GM19043 (cell line): ENCODE data around the gene SYNPO2L.
"Not testable (repeated sequence)": the region's sequence is repeated elsewhere in the genome, so short reads cannot be mapped to it uniquely, and the experiment has no call there.

Experiments used
- ATAC-seq: cut with Tn5 transposase; IDR thresholded peaks from one replicate; pipeline ENCODE4 v1.9.1; 2021; ENCODE audit warnings: low read depth; ENCODE audit not compliant: unreplicated experiment

Gene SYNPO2L, protein sequence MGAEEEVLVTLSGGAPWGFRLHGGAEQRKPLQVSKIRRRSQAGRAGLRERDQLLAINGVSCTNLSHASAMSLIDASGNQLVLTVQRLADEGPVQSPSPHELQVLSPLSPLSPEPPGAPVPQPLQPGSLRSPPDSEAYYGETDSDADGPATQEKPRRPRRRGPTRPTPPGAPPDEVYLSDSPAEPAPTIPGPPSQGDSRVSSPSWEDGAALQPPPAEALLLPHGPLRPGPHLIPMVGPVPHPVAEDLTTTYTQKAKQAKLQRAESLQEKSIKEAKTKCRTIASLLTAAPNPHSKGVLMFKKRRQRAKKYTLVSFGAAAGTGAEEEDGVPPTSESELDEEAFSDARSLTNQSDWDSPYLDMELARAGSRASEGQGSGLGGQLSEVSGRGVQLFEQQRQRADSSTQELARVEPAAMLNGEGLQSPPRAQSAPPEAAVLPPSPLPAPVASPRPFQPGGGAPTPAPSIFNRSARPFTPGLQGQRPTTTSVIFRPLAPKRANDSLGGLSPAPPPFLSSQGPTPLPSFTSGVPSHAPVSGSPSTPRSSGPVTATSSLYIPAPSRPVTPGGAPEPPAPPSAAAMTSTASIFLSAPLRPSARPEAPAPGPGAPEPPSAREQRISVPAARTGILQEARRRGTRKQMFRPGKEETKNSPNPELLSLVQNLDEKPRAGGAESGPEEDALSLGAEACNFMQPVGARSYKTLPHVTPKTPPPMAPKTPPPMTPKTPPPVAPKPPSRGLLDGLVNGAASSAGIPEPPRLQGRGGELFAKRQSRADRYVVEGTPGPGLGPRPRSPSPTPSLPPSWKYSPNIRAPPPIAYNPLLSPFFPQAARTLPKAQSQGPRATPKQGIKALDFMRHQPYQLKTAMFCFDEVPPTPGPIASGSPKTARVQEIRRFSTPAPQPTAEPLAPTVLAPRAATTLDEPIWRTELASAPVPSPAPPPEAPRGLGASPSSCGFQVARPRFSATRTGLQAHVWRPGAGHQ

DNA sequence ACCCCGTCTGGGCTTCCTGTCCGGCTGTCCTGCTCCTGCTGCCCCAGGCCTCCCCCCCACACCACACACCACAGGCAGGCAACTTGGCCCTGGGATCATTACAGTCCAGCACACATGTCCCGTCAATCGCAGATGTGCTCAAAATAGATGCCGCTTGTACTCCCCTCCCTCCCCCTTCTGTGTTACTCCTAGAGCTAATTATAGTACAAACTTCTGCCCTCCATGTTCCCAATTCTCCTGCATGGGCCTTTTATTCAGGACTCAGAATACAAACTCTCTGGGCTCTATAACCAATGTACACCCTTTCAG, at the start of gene SYNPO2L:
SYNPO2L (minus strand) TSS at position 40 of the 309 bp plus-strand sequence. CDS start 107 bp downstream, outside the sequence.
- no peak for ATAC-seq

DNA sequence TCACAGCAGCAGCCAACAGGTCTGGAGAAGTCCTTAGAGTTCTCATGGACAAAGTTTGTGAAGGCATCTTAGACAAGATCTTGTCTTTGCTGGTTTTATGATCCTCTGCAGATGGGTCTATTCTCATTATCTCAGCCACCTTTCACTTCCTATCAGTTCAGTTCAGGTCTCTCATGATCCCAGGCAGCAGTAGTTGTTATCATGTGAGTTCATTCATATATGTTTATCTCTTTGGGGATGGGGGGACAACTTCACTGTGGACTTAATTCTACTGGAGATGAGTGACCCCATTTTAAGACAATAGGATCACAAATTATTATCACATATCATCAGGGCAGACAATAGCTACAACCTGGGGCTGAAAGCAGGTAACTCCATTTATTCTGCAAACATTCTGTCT, 48.1 kb upstream of the SYNPO2L start:
- ATAC-seq: not testable (repeated sequence)

DNA sequence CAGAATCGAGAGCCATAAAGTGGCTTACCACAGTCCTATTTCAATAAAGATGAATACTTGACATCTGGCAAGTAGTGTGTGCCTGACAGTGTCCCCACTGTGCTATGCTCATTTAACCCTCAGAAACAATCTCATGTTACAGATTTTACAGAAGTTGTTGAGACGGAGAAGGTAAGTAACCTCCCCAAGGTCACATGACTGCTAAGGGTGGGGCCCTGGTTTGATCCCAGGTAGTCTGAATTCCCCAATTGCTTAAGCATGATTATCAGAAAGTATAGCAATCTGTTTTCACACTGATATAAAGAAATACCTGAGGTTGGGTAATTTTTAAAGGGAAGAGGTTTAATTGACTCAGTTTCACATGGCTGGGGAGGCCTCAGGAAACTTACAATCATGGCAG, 43.0 kb upstream of the SYNPO2L start:
- ATAC-seq: not testable (repeated sequence)

DNA sequence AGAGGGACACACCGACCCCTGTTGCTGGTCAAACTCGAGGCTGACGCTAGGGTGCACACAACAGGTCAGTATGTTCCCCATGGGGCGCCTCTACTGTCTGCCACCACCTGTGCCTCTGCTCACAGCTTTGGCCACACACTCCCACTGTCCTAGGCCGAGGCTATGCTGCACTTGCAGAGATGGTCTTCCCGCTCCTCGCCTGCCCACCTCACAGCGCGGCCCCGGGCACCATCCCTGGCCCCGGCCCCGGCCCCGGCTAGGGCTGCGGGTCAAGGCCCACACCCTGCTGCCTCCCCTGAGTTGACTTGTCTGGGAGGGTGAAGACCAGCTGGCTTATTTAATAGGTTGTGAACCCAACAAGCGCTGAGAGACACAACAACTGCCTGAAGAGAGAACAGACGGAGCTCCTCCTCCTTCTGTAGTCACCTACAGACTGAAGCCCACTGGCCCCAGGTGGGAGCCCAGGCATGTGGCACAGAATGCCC, 41.9 kb upstream of the SYNPO2L start, which contains the start of gene AGAP5:
AGAP5 (minus strand) TSS at position 435 of the 485 bp plus-strand sequence; CDS start at position 81, 354 bp downstream.
- not testable (repeated sequence) for ATAC-seq

DNA sequence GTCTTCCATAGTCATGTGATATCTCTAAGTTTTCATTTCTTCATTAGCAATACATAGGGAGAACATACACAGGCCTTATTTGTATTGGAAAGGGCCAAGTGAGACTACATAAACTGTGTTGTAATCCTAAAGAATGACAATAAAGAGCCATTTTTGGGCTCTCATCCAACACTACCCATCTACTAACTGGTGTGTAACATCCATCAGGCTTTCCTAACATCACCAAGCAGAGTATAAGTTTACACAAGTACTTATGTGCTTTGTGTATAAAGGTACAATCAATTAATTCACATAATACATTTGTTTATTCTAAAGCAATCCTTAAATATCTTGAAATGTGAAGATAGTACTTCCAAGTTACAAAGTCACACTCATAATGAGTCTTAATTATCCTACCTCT, 39.5 kb upstream of the SYNPO2L start:
- not testable (repeated sequence) for ATAC-seq

DNA sequence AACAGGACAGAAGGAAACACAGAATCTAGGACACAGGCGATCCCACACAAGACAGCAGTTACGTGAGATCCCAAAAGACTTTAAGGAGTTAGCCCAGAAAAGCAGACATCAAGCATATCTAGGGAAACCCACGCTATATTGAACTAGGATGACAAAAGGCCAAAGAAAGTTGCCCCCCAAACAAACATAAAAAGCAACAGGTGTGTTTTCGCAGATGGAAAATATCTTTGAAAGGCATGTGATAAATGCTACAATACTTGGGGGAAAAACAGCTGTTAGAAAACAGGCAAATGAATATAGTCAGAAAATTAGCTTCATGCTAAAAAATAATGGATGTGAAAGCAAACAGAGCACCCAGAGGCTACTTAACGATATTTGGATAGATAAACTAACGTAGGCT, 34.9 kb upstream of the SYNPO2L start:
- not testable (repeated sequence) for ATAC-seq

DNA sequence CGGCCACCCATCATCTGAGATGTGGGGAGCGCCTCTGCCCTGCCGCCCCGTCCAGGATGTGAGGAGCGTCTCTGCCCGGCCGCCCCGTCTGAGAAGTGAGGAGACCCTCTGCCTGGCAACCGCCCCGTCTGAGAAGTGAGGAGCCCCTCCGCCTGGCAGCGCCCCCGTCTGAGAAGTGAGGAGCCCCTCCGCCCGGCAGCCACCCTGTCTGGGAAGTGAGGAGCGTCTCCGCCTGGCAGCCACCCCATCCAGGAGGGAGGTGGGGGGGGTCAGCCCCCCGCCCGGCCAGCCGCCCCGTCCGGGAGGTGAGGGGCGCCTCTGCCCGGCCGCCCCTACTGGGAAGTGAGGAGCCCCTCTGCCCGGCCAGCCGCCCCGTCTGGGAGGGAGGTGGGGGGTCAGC, 33.8 kb upstream of the SYNPO2L start:
- not testable (repeated sequence) for ATAC-seq

DNA sequence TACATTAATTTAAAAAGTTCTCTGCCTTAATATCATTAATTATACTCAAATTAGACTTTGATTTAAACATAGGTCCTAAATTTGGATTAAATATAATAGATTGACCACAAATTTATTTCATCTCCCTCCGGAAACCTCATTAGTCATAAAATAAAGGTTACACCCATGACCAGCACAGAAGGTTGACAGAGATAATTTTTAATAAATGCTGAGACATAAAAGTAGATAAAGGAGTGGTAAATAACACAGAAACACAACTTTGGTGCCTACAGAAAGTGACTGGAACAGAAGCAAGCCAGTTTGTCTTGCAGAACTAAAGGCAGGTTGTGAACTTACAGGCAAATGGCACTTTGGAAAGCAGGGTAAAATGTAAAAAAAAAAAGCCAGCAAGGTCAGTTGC, 31.8 kb upstream of the SYNPO2L start:
- ATAC-seq: not testable (repeated sequence)

DNA sequence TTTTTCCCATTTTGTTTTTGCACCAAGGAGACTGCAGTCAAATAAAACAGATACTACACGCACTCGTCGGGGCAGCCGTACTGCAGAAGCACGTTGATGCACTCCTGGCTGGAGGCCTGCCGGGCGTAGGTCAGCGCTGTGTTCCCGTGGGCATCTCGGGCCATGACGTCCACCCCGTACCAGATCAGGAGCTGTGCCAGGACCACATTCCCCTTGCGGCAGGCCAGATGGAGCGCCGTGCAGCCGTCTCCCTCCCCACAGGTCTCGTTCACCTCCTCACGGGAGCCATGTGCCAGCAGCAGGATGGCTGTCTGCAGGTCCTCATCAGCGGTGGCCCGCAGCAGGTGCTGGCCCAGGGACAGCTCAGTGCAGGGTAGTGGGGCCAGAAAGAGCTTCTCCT, 18.7 kb upstream of the SYNPO2L start:
- ATAC-seq: not testable (repeated sequence)

DNA sequence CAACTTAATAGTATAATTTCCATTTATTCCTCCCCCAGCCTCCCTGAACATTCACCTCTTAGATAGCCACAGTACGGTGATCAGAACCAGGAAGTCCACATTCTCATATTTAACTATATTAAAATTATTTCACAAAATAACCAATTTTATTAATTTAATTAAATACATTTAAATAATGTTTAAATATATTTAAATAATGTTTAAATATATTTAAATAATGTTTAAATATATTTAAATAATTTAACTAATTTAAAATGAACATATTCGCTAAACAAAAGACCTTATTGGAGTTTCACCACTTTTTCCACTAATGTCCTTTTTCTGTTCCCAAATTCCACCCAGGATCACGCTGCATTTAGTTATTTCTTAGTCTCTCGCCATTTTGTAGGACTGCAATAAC, 12.5 kb upstream of the SYNPO2L start:
- ATAC-seq: not testable (repeated sequence)

DNA sequence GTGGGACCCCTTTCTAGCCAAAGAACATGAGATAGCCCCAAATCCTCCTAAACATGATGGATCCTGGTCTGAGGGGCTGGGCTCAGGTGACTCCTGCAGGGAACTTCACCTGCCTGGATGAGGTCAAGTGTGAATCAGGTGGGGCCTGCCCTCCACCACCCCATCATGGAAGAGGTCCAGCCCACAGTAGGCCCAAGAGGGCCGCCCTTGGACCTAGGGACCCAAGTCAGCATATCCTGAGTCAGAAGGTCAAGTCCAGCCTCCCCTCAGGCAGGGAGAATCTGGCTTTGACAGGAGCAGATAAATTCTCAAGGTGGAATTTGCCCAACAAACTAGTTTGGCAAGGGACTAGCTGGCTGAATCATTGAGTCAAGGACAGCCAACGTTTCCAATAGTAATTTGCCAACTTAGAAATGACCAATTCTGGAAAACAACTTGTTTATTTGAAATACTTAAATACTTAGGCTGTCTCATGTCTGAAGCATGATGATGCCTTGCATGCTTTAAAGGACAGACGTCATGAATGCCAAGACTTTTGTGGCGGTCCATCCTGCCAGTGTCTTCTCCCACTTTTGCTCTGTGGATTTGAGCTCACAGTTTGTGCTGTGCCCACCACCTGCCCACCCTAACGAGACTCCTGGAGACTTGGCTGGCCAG, 10.5 kb upstream of the SYNPO2L start:
- not testable (repeated sequence) for ATAC-seq

DNA sequence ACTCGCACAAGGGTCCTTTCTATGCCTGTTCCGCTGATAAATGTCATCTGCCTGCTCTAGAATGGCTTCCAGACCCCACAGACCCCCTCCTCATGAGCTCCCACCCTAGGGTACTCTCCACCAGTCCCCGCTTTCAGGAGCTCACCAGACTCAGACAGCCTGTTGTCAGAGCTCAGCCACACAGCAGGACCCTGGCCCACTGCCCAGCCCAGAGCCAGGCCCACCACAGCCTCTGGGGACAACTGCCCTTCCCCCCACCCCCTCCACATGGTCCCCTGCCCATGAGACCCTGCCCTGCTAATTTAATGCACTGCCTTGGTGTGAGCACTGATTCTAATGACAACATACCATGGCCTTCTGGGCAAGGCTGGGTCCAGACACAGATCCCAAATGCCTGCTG, 9.8 kb upstream of the SYNPO2L start:
- ATAC-seq: not testable (repeated sequence)

DNA sequence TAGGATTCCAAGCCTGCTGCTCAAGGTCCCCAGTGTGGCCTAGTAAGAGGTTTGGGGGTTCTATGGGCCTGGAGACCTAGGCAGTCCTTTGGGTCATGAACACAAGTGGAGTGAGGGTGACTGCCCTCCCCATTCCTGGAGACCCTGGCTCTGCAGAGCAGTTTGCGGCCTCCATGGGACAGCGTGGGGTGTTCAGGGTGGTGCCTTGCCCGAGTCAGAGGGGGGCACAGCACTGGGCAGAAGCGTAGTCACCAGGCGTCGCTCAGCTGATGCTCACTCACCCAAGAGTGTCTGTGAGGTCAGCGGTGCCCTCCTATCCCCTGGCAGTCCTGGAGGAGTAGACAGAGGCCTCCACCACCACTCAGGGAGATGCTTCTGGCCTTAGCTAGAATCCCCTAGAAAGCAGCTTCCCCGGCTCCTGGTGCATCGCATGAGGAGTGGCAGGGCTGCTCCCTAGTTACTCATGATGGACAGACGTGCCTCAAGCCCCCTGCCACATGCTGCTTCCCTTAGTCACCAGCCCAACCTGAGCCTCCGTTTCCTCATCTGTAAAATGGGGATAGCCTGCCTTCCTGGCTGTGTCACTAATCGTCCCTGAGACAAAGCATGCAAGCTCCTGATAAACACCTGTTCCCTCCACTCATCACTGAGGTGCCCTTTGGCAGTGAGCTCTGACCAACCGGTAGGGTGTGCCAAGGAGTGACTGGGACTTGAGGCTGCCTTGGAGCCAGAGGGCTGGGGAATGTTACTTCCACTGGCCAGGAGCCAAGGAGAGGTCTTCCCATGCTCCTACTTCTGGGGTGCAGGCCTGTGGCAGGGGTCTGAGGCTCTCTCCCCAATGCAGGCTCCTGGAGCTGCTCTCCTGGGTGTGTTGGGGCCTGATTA, 8.6 kb upstream of the SYNPO2L start:
- ATAC-seq: not testable (repeated sequence)

DNA sequence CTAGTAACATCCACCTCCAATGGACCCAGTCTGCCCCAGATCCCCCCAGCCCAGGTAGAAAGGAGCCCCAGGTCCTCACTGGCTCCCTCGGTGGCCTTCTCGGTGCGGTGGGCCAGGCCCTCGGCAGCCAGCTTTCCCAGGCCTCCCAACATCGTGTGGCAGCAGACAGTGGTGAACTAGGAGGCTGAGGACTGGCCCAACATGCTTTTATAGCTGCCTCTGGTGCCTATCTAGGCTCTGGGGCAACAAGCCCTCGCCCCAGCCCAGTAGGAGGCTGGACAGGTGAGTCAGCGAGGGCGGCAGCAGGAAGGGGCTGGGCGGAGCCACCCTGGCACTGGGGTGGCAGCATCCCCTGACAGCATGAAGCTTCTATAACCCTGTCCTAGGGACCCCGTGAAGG, 7.8 kb upstream of the SYNPO2L start:
- not testable (repeated sequence) for ATAC-seq

DNA sequence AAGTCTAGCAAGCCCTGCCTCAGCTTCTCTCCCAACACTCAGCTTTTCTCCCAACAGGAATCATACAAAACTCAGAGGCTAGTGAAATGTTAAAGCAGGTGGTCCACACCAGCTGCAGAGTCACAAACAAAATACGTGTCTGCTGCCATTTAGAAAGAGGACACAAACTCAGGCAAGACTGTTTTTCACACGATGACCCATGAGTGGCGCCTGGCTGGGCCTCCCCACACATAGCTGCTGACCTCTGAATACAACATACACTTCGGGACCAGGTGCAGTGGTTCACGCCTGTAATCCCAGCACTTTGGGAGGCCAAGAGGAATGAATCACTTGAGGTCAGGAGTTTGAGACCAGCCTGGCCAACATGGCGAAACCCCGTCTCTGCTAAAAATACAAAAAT, 6.9 kb upstream of the SYNPO2L start:
- not testable (repeated sequence) for ATAC-seq

DNA sequence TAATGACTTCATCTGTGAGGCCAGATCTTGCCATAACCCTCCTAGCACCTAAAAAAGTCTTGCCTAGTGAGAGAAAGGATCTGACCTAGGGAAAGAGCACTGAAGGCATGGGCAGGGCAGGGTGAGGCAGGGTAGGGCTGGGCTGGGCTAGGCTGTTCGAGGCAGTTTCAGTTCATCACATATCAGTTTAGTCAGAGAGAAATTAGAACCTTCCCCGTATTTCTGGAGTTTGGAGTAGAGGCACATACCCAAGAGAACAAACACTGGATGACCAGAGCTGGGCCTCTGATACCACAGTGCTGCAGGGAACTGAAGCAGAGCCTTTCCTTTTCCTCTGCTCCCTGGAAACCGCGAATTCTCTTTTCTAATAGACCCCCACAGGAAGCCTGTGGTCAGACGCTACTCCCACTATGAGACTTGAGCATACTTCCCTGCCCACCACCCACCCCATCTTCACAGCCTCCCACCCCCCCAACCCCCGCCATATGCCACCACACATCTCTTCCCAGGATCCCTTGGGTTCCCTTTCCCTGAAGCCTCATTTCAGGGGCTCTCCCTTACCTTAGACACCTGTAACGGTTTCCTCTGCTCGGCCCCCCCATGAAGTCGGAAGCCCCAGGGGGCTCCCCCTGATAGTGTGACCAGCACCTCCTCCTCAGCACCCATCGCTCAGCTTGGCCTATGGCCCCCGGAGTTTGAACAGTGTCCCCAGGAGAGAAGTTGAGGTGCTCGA, 406 bp downstream of the SYNPO2L start:
- ATAC-seq: no peak

DNA sequence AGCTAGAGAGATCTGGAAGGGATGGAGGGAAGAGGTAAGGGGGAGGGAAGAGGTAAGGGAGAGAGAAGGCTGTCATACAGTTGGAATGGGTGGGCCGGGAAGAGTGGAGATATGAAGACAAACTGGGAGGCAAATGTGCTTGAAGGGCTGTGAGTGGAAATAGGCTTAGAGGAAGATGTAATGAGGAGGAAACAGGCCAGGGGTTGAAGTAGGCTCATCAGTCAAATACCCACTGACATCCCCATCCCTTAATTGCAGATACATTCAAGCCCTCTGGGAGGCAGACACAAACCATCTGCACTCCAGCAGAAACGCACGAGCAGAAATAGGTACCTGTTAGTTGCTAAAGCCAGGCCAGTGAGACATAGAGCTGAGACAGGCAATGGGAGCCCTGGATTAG, 2.1 kb downstream of the SYNPO2L start:
- no peak for ATAC-seq

DNA sequence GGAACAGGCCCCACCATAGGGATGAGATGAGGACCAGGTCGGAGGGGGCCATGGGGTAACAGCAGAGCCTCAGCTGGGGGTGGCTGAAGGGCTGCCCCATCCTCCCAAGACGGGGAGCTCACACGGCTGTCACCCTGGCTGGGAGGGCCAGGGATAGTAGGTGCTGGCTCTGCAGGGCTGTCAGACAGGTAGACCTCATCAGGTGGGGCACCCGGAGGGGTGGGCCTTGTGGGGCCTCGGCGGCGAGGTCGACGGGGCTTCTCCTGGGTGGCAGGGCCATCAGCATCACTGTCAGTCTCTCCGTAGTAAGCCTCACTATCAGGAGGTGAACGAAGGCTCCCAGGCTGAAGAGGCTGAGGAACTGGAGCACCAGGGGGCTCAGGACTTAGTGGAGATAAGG, 2.6 kb downstream of the SYNPO2L start:
- no peak for ATAC-seq
